ENCODE results near the gene CREBL2.

The CREBL2 gene

GRCh38 chr12:12626471-12626870 lies 14.8 kb downstream of the CREBL2 start:
- Histone ChIP-seq H3K9me2 (ENCODE audit: low read depth, low read length) (no peaks in the 10 kb centered on the region), H3K27me3 (ENCODE audit: insufficient read depth, low read length) (no peaks in the 10 kb centered on the region), H3K36me3 (ENCODE audit: insufficient read depth, low read length) (no peaks in the 10 kb centered on the region), H3K4me1 (ENCODE audit: insufficient read depth, low read length, severe bottlenecking) (peaks cover 13% of the 10 kb centered on the region), H3K4me3 (ENCODE audit: low read depth, low read length, poor library complexity, severe bottlenecking) (no peak overlapping the region), H3K9me3 (ENCODE audit: low read length) (no peaks in the 10 kb centered on the region), H3K9ac (ENCODE audit: low read length) (no peak overlapping the region), H3K79me2 (ENCODE audit: insufficient read depth, low read length) (no peaks in the 10 kb centered on the region), H3K27ac (ENCODE audit: low read depth, low read length, poor library complexity, severe bottlenecking) (no peak overlapping the region), H2AFZ (ENCODE audit: low read length) (no peak overlapping the region), H3K4me2 (ENCODE audit: low read length) (no peak overlapping the region), H4K20me1 (ENCODE audit: insufficient read depth, low read length) (no peaks in the 10 kb centered on the region), H3F3A (ENCODE audit: insufficient read depth, low read length) (no peaks in the 10 kb centered on the region)
- no peak for TF ChIP-seq EZH2 (IDR thresholded peaks at IDR 0.05; ENCODE audit: borderline replicate concordance, low read length)
- no peak for TF ChIP-seq CTCF (IDR thresholded peaks at IDR 0.05; ENCODE audit: low read length)

GRCh38 chr12:12627308-12627827 lies 15.7 kb downstream of the CREBL2 start:
- H2AFZ ChIP-seq (ENCODE audit: low read length), result no peak overlapping the region
- no peak for TF ChIP-seq CTCF (IDR thresholded peaks at IDR 0.05; ENCODE audit: low read length)
- no peak for TF ChIP-seq EZH2 (IDR thresholded peaks at IDR 0.05; ENCODE audit: borderline replicate concordance, low read length)
- H3K9me2 ChIP-seq (ENCODE audit: low read depth, low read length), result no peaks in the 10 kb centered on the region
- no peaks in the 10 kb centered on the region for H4K20me1 ChIP-seq (ENCODE audit: insufficient read depth, low read length)
- H3K27ac ChIP-seq (ENCODE audit: low read depth, low read length, poor library complexity, severe bottlenecking), result no peak overlapping the region
- H3F3A ChIP-seq (ENCODE audit: insufficient read depth, low read length), result no peaks in the 10 kb centered on the region
- H3K4me2 ChIP-seq (ENCODE audit: low read length), result no peak overlapping the region
- peaks cover 7% of the 10 kb centered on the region for H3K4me1 ChIP-seq (ENCODE audit: insufficient read depth, low read length, severe bottlenecking)
- no peaks in the 10 kb centered on the region for H3K79me2 ChIP-seq (ENCODE audit: insufficient read depth, low read length)
- no peak overlapping the region for H3K4me3 ChIP-seq (ENCODE audit: low read depth, low read length, poor library complexity, severe bottlenecking)
- no peaks in the 10 kb centered on the region for H3K36me3 ChIP-seq (ENCODE audit: insufficient read depth, low read length)
- H3K9me3 ChIP-seq (ENCODE audit: low read length), result no peaks in the 10 kb centered on the region
- H3K9ac ChIP-seq (ENCODE audit: low read length), result no peak overlapping the region
- H3K27me3 ChIP-seq (ENCODE audit: insufficient read depth, low read length), result no peaks in the 10 kb centered on the region

- no peak overlapping the region for H3K9ac ChIP-seq (ENCODE audit: low read length)
- H3K79me2 ChIP-seq (ENCODE audit: insufficient read depth, low read length), result no peaks in the 10 kb centered on the region
- no peaks in the 10 kb centered on the region for H3K27me3 ChIP-seq (ENCODE audit: insufficient read depth, low read length)
- no peak overlapping the region for H3K4me3 ChIP-seq (ENCODE audit: low read depth, low read length, poor library complexity, severe bottlenecking)
- H4K20me1 ChIP-seq (ENCODE audit: insufficient read depth, low read length), result no peaks in the 10 kb centered on the region
- no peaks in the 10 kb centered on the region for H3K36me3 ChIP-seq (ENCODE audit: insufficient read depth, low read length)
- H3K9me3 ChIP-seq (ENCODE audit: low read length), result no peaks in the 10 kb centered on the region
- H3K27ac ChIP-seq (ENCODE audit: low read depth, low read length, poor library complexity, severe bottlenecking), result no peak overlapping the region
- no peak for TF ChIP-seq EZH2 (IDR thresholded peaks at IDR 0.05; ENCODE audit: borderline replicate concordance, low read length)
- TF ChIP-seq CTCF (IDR thresholded peaks at IDR 0.05; ENCODE audit: low read length), result no peak
- no peak overlapping the region for H3K4me2 ChIP-seq (ENCODE audit: low read length)
- no peaks in the 10 kb centered on the region for H3F3A ChIP-seq (ENCODE audit: insufficient read depth, low read length)
- H3K4me1 ChIP-seq (ENCODE audit: insufficient read depth, low read length, severe bottlenecking), result peaks cover under 1% of the 10 kb centered on the region
- H2AFZ ChIP-seq (ENCODE audit: low read length), result no peak overlapping the region
- H3K9me2 ChIP-seq (ENCODE audit: low read depth, low read length), result no peaks in the 10 kb centered on the region
Observed at GRCh38 chr12:12628013-12628412, 16.3 kb downstream of the CREBL2 start.

Data from OCI-LY1 (cell line).